Esophagus squamous epithelium (tissue), 5 donors: ENCODE measurements around the gene MIA2. TPM values are rescaled to one million over a fixed set of nuclear protein-coding genes. Genes with fewer than 3 reads are reported as not detected.
"Not testable (repeated sequence)": the region's sequence is repeated elsewhere in the genome, so short reads cannot be mapped to it uniquely, and the experiment has no call there.

ENCODE experiments used
- DNase-seq: peaks from one replicate; lab custom pipeline; 2025; lab: John Stamatoyannopoulos, UW
- H3K27ac ChIP-seq, 4 donors: fragments of 200-600 bp; sonication (generic); one replicate each; pipeline ENCODE4 v1.5.1; 2016 to 2019; ENCODE audit warnings: mild to moderate bottlenecking in 1 of 4
- H3K27me3 ChIP-seq, 4 donors: fragments of 200-600 bp; sonication (generic); 1 replicate in 3 of 4; 2 replicates in 1 of 4; pipeline versions ENCODE4 v1.5.1 to v1.6.0; 2017 to 2021; ENCODE audit warnings: antibody characterized with exemption in 1 of 4
- H3K36me3 ChIP-seq, 3 donors: fragments of 200-600 bp; sonication (generic); one replicate each; pipeline ENCODE4 v1.5.1; 2016 to 2019
- H3K4me1 ChIP-seq, 3 donors: fragments of 200-600 bp; sonication (generic); one replicate each; pipeline ENCODE4 v1.5.1; 2017 to 2019
- H3K4me3 ChIP-seq, 4 donors: fragments of 200-600 bp; sonication (generic); 1 replicate in 3 of 4; 2 replicates in 1 of 4; pipeline ENCODE4 v1.5.1; 2016 to 2019; ENCODE audit warnings: mild to moderate bottlenecking in 2 of 4, moderate library complexity in 1 of 4
- H3K9me3 ChIP-seq, 3 donors: fragments of 200-600 bp; sonication (generic); one replicate each; pipeline ENCODE4 v1.5.1; 2016 to 2019
- CTCF ChIP-seq, 6 experiments: fragments of 450-650 bp in 4 of 6; fragments of 200-600 bp in 2 of 6; sonication (generic) in 2 of 6; IDR thresholded peaks; one replicate each; pipeline ENCODE4 v1.5.1; 2016 to 2019; ENCODE audit warnings: antibody characterized with exemption in 6 of 6, mild to moderate bottlenecking in 4 of 6, moderate library complexity in 4 of 6
- POLR2A ChIP-seq, 4 donors: fragments of 450-650 bp; IDR thresholded peaks; one replicate each; pipeline ENCODE4 v1.6.1; 2017; ENCODE audit warnings: antibody characterized with exemption in 4 of 4, mild to moderate bottlenecking in 4 of 4, moderate library complexity in 3 of 4
- WGBS, 2 donors: methylation state at CpG; one replicate each; pipeline ENCODE4 v1.1.5; 2018; 5-methylcytosine and 5-hydroxymethylcytosine counted together
- intact Hi-C: fragments of 100-400 bp; cut with DNase I; formaldehyde crosslinking; loops from one replicate; pipeline ENCODE4 v1.15.0; 2022
- total RNA-seq, 4 donors: library from RNA; depleted of rRNA; stranded (reverse); fragments of >200 nt; gene quantifications; one replicate each; pipeline ENCODE4 v1.1.0, GENCODE V29; 2016
- donor health status: DM: yes; HTN: yes; CAD: no.

Gene MIA2
- total RNA-seq, 4 donors from 2014 or later, result 33.3 to 50.7 (median 38.7) TPM

- intact Hi-C loops, result no loop called here
- no peak overlapping the region for H3K4me3 ChIP-seq
- peak overlapping the region; percentile 52 to 73 (median 62) for H3K27ac ChIP-seq
- no peaks in the 10 kb centered on the region for H3K27me3 ChIP-seq
- DNase-seq, result no peak
- no peaks in the 10 kb centered on the region for H3K36me3 ChIP-seq
- WGBS, 2 donors, result 54 to 66% methylated on average over 8 of the region's 8 CpGs
- peaks cover 0 to 22% (median 2%) of the 10 kb centered on the region in 3 donors for H3K4me1 ChIP-seq
- no peak for TF ChIP-seq POLR2A (IDR thresholded peaks at IDR 0.05)
- H3K9me3 ChIP-seq, result no peaks in the 10 kb centered on the region
Observed at GRCh38 chr14:39217214-39217879, 16.4 kb upstream of the MIA2 start.

GRCh38 chr14:39218171-39218769 lies 15.4 kb upstream of the MIA2 start:
- DNase-seq, result no peak
- 30 to 33% methylated on average over 5 of the region's 5 CpGs for WGBS, 2 donors
- TF ChIP-seq CTCF (IDR thresholded peaks at IDR 0.05) (no peak), POLR2A (IDR thresholded peaks at IDR 0.05) (no peak)

GRCh38 chr14:39219075-39219499 lies 14.6 kb upstream of the MIA2 start:
- intact Hi-C loops, result no loop called here
- no peak for DNase-seq
- no peaks in the 10 kb centered on the region for H3K36me3 ChIP-seq
- no peaks in the 10 kb centered on the region for H3K27me3 ChIP-seq
- H3K9me3 ChIP-seq, result no peaks in the 10 kb centered on the region
- H3K27ac ChIP-seq, result peak overlapping the region; percentile 13 to 73 (median 40)
- TF ChIP-seq POLR2A (IDR thresholded peaks at IDR 0.05) (no peak), CTCF (IDR thresholded peaks at IDR 0.05) (no peak)
- H3K4me3 ChIP-seq, result no peak overlapping the region
- 54 to 68% methylated on average over 3 of the region's 3 CpGs for WGBS, 2 donors
- peaks cover 0 to 22% (median 2%) of the 10 kb centered on the region in 3 donors for H3K4me1 ChIP-seq

More at GRCh38 chr14:39218171-39218769, 15.4 kb upstream of the MIA2 start:
- H3K4me1 ChIP-seq, result peaks cover 0 to 22% (median 2%) of the 10 kb centered on the region in 3 donors
- intact Hi-C loops, result no loop called here
- no peaks in the 10 kb centered on the region for H3K27me3 ChIP-seq
- no peak overlapping the region for H3K4me3 ChIP-seq
- H3K36me3 ChIP-seq, result no peaks in the 10 kb centered on the region
- H3K9me3 ChIP-seq, result no peaks in the 10 kb centered on the region
- H3K27ac ChIP-seq, result peak overlapping the region; percentile 17 to 73 (median 62)

GRCh38 chr14:39220473-39220872 lies 13.2 kb upstream of the MIA2 start:
- intact Hi-C loops, H3K27me3 ChIP-seq, DNase-seq, H3K27ac ChIP-seq, H3K9me3 ChIP-seq, H3K4me3 ChIP-seq, H3K36me3 ChIP-seq: not testable (repeated sequence)
- WGBS, 2 donors, result 100% methylated on average over 1 of the region's 1 CpG
- peaks cover 0 to 22% (median 2%) of the 10 kb centered on the region in 3 donors for H3K4me1 ChIP-seq

- Histone ChIP-seq H3K27ac (no peak overlapping the region), H3K9me3 (no peaks in the 10 kb centered on the region), H3K4me1 (no peaks in the 10 kb centered on the region), H3K4me3 (no peak overlapping the region), H3K36me3 (no peaks in the 10 kb centered on the region), H3K27me3 (no peaks in the 10 kb centered on the region)
- TF ChIP-seq CTCF (IDR thresholded peaks at IDR 0.05) (no peak), POLR2A (IDR thresholded peaks at IDR 0.05) (no peak)
- no peak for DNase-seq
- 86 to 91% methylated on average over 3 of the region's 3 CpGs for WGBS, 2 donors
- intact Hi-C loops, result no loop called here
Observed at GRCh38 chr14:39228044-39228443, 5.7 kb upstream of the MIA2 start.

GRCh38 chr14:39228509-39229221 lies 5.0 kb upstream of the MIA2 start:
- Histone ChIP-seq H3K4me1 (peaks cover 0 to under 1% (median 0%) of the 10 kb centered on the region in 3 donors), H3K36me3 (no peaks in the 10 kb centered on the region), H3K9me3 (no peaks in the 10 kb centered on the region), H3K4me3 (no peak overlapping the region), H3K27me3 (no peaks in the 10 kb centered on the region), H3K27ac (no peak overlapping the region)
- intact Hi-C loops, result no loop called here
- DNase-seq, result no peak
- WGBS, 2 donors, result 63 to 74% methylated on average over 11 of the region's 11 CpGs
- TF ChIP-seq POLR2A (IDR thresholded peaks at IDR 0.05), result no peak
- TF ChIP-seq CTCF (IDR thresholded peaks at IDR 0.05), result no peak
